HepG2 (cell line): ENCODE data around the gene PLXND1. TPM values are rescaled to one million over a fixed set of nuclear protein-coding genes. Genes with fewer than 3 reads are reported as not detected.

ENCODE experiments used
- ARHGAP35 ChIP-seq: sonication (generic); formaldehyde crosslinking; IDR thresholded peaks from 2 replicates; pipeline ENCODE4 v1.9.0; 2022; ENCODE audit warnings: mild to moderate bottlenecking, inconsistent platforms, moderate library complexity, missing genetic modification reagents, borderline replicate concordance
- BCL6 ChIP-seq: IDR thresholded peaks from 2 replicates; pipeline ENCODE4 v1.6.1; 2016; ENCODE audit warnings: missing genetic modification reagents, missing compliant biosample characterization
- CEBPG ChIP-seq: IDR thresholded peaks from 2 replicates; pipeline ENCODE4 v1.6.1; 2016
- MIER3 ChIP-seq: IDR thresholded peaks from 2 replicates; pipeline ENCODE4 v1.6.1; 2016; ENCODE audit warnings: missing compliant biosample characterization, borderline replicate concordance
- SYNCRIP ChIP-seq: fragments of 200-400 bp; formaldehyde crosslinking; IDR thresholded peaks from 2 replicates; pipeline ENCODE4 v1.6.1; 2018; ENCODE audit warnings: mild to moderate bottlenecking, low read depth, low read length; ENCODE audit not compliant: insufficient read depth
- TCF7 ChIP-seq: sonication (generic); IDR thresholded peaks from 2 replicates; pipeline ENCODE4 v1.6.1; 2016; ENCODE audit warnings: antibody characterized with exemption, low read depth
- ZBTB40 ChIP-seq, 2 experiments: fragments of 450-650 bp in 1 of 2; sonication (generic) in 1 of 2; formaldehyde crosslinking in 1 of 2; IDR thresholded peaks; 2 replicates each; pipeline versions ENCODE4 v1.6.1 to v1.8.0; 2016 to 2022; ENCODE audit warnings: antibody characterized with exemption in 1 of 2, mild to moderate bottlenecking in 1 of 2, missing genetic modification reagents in 1 of 2
- ZNF205 ChIP-seq: IDR thresholded peaks from 2 replicates; pipeline ENCODE4 v1.6.1; 2018; ENCODE audit warnings: missing biosample characterization, missing genetic modification reagents
- ZNF3 ChIP-seq: IDR thresholded peaks from 2 replicates; pipeline ENCODE4 v1.7.0; 2017; ENCODE audit warnings: inconsistent platforms
- ZNF318 ChIP-seq: sonication (generic); formaldehyde crosslinking; IDR thresholded peaks from 2 replicates; pipeline ENCODE4 v1.4.0; 2020; ENCODE audit warnings: mild to moderate bottlenecking, missing genetic modification reagents
- ZNF33A ChIP-seq: sonication (generic); formaldehyde crosslinking; IDR thresholded peaks from 2 replicates; pipeline ENCODE4 v1.5.1; 2020; ENCODE audit warnings: missing genetic modification reagents, mild to moderate bottlenecking, moderate library complexity, borderline replicate concordance
- ZNF670 ChIP-seq: sonication (generic); formaldehyde crosslinking; IDR thresholded peaks from 2 replicates; pipeline ENCODE4 v1.8.0; 2022; ENCODE audit warnings: mild to moderate bottlenecking, missing genetic modification reagents, borderline replicate concordance
- ZNF841 ChIP-seq: sonication (generic); formaldehyde crosslinking; IDR thresholded peaks from 2 replicates; pipeline ENCODE4 v1.8.1; 2023; ENCODE audit warnings: missing genetic modification reagents, borderline replicate concordance
- polyA plus RNA-seq, 8 experiments: library from polyadenylated mRNA; depleted of rRNA in 3 of 8; stranded (reverse) in 7 of 8; unstranded in 1 of 8; fragments of >200 nt; fragmentation: Illumina TruSeq in 4 of 8; extraction: Trizol in 4 of 8; gene quantifications; 2 replicates each; pipeline versions ENCODE4 v1.2.1 to v1.2.3, GENCODE V29; 2011 to 2016; ENCODE audit warnings: low read depth in 4 of 8, missing spikeins in 1 of 8, mixed read lengths in 1 of 8; ENCODE audit not compliant: insufficient read depth in 1 of 8
- total RNA-seq, 5 experiments: library from RNA; depleted of rRNA; stranded (reverse); fragments of >200 nt; fragmentation: Illumina TruSeq; extraction: Trizol; gene quantifications; 2 replicates each; pipeline ENCODE4 v1.2.3, GENCODE V29; 2016; ENCODE audit warnings: low read depth in 1 of 5

PLXND1 gene
- total and polyA plus RNA-seq, 2 of the 13 experiments (the other 11 are each of a cell fraction or from before 2014, with no cell fraction given): 15.9 to 42.0 TPM

GRCh38 chr3:129594907-129595390 lies 11.5 kb downstream of the PLXND1 start (continued):
- TF ChIP-seq ZNF318 (0 out of 2 replicates have a peak, but pooled peaks have one; percentile 75), ZNF205 (CRISPR knock-in tag) (0 out of 2 replicates have a peak, but pooled peaks have one; percentile 56), ZNF3 (no peak), ZBTB40 (IDR thresholded peaks at IDR 0.05) (no peak), ZBTB40 (CRISPR knock-in tag; IDR thresholded peaks at IDR 0.05) (no peak; the same call in 1 of the 2 replicates), BCL6 (CRISPR knock-in tag) (peak; percentile 56), ARHGAP35 (CRISPR knock-in tag) (no peak), ZNF33A (CRISPR knock-in tag) (no peak), MIER3 (no peak), CEBPG (CRISPR knock-in tag) (peak; percentile 51; the same call in 1 of the 2 replicates), SYNCRIP (no peak), ZNF670 (CRISPR knock-in tag) (no peak), ZNF841 (CRISPR knock-in tag) (no peak), TCF7 (peak; percentile 33; the same call in 1 of the 2 replicates)
